ENCODE data around the gene PLEKHM1.

Gene PLEKHM1

GRCh38 chr17:45441526-45442310 lies 48.8 kb downstream of the PLEKHM1 start:
- DNase-seq (ENCODE audit: low spot score) = peak; percentile 42

GRCh38 chr17:45440839-45441515 lies 49.5 kb downstream of the PLEKHM1 start:
- peak; percentile 44 for DNase-seq (ENCODE audit: low spot score)

- DNase-seq (ENCODE audit: low spot score) = peak; percentile 50
Measured at GRCh38 chr17:45440161-45440778, 50.3 kb downstream of the PLEKHM1 start.

- peak; percentile 34 for DNase-seq (ENCODE audit: low spot score)
Measured at GRCh38 chr17:45438931-45439610, 51.5 kb downstream of the PLEKHM1 start.

- DNase-seq (ENCODE audit: low spot score) = peak; percentile 36
Measured at GRCh38 chr17:45437465-45438283, 52.8 kb downstream of the PLEKHM1 start.

- no peak for DNase-seq (ENCODE audit: low spot score)
Measured at GRCh38 chr17:45436625-45437464, 53.7 kb downstream of the PLEKHM1 start.

- peak; percentile 31 for DNase-seq (ENCODE audit: low spot score)
Measured at GRCh38 chr17:45436161-45436560, 54.4 kb downstream of the PLEKHM1 start.

- peak; percentile 32 for DNase-seq (ENCODE audit: low spot score)
Measured at GRCh38 chr17:45435481-45435880, 55.0 kb downstream of the PLEKHM1 start.

- DNase-seq (ENCODE audit: low spot score) = no peak
Measured at GRCh38 chr17:45433159-45433535, 57.4 kb downstream of the PLEKHM1 start.

GRCh38 chr17:45432405-45433158 lies 57.9 kb downstream of the PLEKHM1 start, which contains the start of gene ARHGAP27:
Gene ARHGAP27, minus strand, starts transcription at chr17:45432870. Its CDS starts 2,591 bp downstream, at chr17:45430279.
- DNase-seq (ENCODE audit: low spot score) = no peak

GRCh38 chr17:45431531-45432404 lies 58.8 kb downstream of the PLEKHM1 start:
- DNase-seq (ENCODE audit: low spot score) = peak; percentile 86

GRCh38 chr17:45430738-45431530 lies 59.6 kb downstream of the PLEKHM1 start:
- DNase-seq (ENCODE audit: low spot score) = no peak

- no peak for DNase-seq (ENCODE audit: low spot score)
Measured at GRCh38 chr17:45430006-45430737, 60.3 kb downstream of the PLEKHM1 start.

- peak; percentile 71 for DNase-seq (ENCODE audit: low spot score)
Measured at GRCh38 chr17:45429339-45430005, 61.0 kb downstream of the PLEKHM1 start.

GRCh38 chr17:45428931-45429338 lies 61.6 kb downstream of the PLEKHM1 start:
- no peak for DNase-seq (ENCODE audit: low spot score)

GRCh38 chr17:45428050-45428617 lies 62.4 kb downstream of the PLEKHM1 start:
- peak; percentile 95 for DNase-seq (ENCODE audit: low spot score)
